ENCODE results near the gene NCAPG2.

The NCAPG2 gene

DNA sequence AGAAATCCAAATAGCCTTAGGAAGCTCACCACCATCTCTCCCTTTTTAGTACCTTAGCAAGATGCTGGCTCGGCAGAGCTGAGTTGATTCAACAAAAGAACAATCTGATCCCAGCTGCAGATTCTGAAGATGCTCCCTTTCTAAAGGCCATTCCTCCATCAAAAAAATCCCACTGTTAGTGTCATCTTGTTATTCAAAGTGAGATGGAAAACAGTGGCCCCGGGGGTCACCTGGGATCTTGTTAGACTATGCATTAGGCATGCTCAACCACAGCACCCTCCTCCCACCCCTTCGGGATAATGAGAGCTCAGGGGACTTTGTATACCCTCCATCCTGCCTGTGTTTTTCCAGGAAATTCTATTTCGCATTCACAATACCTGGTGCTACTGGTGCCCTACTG is 2.4 kb downstream of the NCAPG2 start:
- TF ChIP-seq FOXP2 (optimal IDR thresholded peaks at IDR 0.05; ENCODE audit: borderline replicate concordance, extremely low read depth, extremely low read length, insufficient read depth) (no peak), POLR2AphosphoS5 (IDR thresholded peaks at IDR 0.05; ENCODE audit: low read depth, low read length) (no peak), TAF1 (IDR thresholded peaks at IDR 0.05; ENCODE audit: borderline replicate concordance, insufficient read depth, low read length) (no peak)
- TF ChIP-seq, protein P1, sequence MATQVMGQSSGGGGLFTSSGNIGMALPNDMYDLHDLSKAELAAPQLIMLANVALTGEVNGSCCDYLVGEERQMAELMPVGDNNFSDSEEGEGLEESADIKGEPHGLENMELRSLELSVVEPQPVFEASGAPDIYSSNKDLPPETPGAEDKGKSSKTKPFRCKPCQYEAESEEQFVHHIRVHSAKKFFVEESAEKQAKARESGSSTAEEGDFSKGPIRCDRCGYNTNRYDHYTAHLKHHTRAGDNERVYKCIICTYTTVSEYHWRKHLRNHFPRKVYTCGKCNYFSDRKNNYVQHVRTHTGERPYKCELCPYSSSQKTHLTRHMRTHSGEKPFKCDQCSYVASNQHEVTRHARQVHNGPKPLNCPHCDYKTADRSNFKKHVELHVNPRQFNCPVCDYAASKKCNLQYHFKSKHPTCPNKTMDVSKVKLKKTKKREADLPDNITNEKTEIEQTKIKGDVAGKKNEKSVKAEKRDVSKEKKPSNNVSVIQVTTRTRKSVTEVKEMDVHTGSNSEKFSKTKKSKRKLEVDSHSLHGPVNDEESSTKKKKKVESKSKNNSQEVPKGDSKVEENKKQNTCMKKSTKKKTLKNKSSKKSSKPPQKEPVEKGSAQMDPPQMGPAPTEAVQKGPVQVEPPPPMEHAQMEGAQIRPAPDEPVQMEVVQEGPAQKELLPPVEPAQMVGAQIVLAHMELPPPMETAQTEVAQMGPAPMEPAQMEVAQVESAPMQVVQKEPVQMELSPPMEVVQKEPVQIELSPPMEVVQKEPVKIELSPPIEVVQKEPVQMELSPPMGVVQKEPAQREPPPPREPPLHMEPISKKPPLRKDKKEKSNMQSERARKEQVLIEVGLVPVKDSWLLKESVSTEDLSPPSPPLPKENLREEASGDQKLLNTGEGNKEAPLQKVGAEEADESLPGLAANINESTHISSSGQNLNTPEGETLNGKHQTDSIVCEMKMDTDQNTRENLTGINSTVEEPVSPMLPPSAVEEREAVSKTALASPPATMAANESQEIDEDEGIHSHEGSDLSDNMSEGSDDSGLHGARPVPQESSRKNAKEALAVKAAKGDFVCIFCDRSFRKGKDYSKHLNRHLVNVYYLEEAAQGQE (IDR thresholded peaks at IDR 0.05; ENCODE audit: insufficient read depth in 1 of 2, low read depth in 2 of 2, low read length in 2 of 2): no peak

DNA sequence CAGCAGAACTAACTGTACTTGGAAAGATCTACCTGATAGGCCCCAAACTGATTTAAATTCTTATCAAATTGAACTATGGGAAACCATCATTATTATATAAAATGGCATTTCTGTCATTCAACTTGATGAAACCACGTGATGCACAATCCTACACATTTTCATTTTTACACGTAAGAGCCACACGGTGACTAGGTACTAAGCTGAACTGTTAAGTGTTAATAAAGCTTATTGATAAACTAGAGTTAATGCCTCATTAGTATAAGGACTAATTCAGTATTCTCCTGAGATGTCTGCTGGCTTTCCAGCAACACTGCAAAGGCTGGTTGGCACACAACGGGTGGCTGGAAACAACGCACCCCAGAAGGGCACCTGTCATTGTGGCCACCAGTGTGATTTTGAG is 4.6 kb downstream of the NCAPG2 start:
- TF ChIP-seq SIN3A (IDR thresholded peaks at IDR 0.05; ENCODE audit: borderline replicate concordance, insufficient read depth, low read length) (no peak), POLR2AphosphoS5 (IDR thresholded peaks at IDR 0.05; ENCODE audit: low read depth, low read length) (no peak), TAF1 (IDR thresholded peaks at IDR 0.05; ENCODE audit: borderline replicate concordance, insufficient read depth, low read length) (no peak), FOXP2 (optimal IDR thresholded peaks at IDR 0.05; ENCODE audit: borderline replicate concordance, extremely low read depth, extremely low read length, insufficient read depth) (no peak)
- TF ChIP-seq, protein P1 (IDR thresholded peaks at IDR 0.05; ENCODE audit: insufficient read depth in 1 of 2, low read depth in 2 of 2, low read length in 2 of 2): no peak

DNA sequence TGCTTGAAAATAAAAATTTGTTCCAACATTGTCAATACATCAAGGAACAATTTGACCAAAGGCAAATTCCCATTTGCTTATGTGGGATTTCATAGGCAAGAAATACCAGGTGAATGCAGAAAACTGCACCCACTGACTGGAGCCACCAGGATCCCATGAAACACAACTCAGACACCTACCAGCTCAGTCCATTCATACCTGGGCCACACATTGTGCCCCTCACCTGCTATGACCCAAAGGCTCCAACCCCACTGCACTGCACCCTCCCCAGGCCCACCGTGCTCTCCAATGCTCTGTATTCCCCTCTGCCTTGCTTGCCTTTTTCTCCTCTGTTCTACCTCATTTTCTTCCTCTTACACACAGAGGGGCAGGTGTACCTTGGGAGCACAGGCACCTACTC is 5.3 kb downstream of the NCAPG2 start:
- TF ChIP-seq TAF1 (IDR thresholded peaks at IDR 0.05; ENCODE audit: borderline replicate concordance, insufficient read depth, low read length) (no peak), FOXP2 (optimal IDR thresholded peaks at IDR 0.05; ENCODE audit: borderline replicate concordance, extremely low read depth, extremely low read length, insufficient read depth) (no peak), POLR2AphosphoS5 (IDR thresholded peaks at IDR 0.05; ENCODE audit: low read depth, low read length) (no peak), SIN3A (IDR thresholded peaks at IDR 0.05; ENCODE audit: borderline replicate concordance, insufficient read depth, low read length) (no peak)
- TF ChIP-seq, protein P1 (IDR thresholded peaks at IDR 0.05; ENCODE audit: insufficient read depth in 1 of 2, low read depth in 2 of 2, low read length in 2 of 2): no peak

DNA sequence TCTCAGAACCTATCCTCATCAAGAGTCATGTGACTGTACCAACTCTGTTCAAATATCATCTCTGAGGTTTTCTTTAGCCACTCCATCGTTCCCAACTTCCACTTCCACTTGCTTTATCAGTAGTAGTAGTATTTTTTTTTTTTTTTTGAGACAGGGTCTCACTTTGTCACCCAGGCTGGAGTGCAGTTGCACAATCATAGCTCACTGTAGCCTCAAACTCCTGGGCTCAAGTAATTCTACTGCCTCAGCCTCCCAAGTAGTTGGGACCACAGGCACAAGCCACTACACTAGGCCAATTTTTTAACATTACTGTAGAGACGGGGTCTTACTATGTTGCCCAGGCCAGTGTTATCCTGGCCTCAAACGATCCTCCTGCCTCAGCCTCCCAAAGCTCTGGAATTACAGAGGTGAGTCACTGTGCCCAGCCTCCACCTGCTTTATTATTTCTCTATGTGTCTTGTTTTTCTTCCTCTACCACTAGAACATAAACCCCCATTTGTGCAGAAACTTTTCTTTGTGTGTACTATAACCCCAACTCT is 5.9 kb downstream of the NCAPG2 start:
- TF ChIP-seq SIN3A (IDR thresholded peaks at IDR 0.05; ENCODE audit: borderline replicate concordance, insufficient read depth, low read length): no peak
- no peak for TF ChIP-seq POLR2AphosphoS5 (IDR thresholded peaks at IDR 0.05; ENCODE audit: low read depth, low read length)
- no peak for TF ChIP-seq FOXP2 (optimal IDR thresholded peaks at IDR 0.05; ENCODE audit: borderline replicate concordance, extremely low read depth, extremely low read length, insufficient read depth)
- TF ChIP-seq TAF1 (IDR thresholded peaks at IDR 0.05; ENCODE audit: borderline replicate concordance, insufficient read depth, low read length): no peak
- TF ChIP-seq, protein P1 (IDR thresholded peaks at IDR 0.05; ENCODE audit: insufficient read depth in 1 of 2, low read depth in 2 of 2, low read length in 2 of 2): no peak

Measured in PFSK-1 (cell line).